Stimulated activated naive CD4-positive, alpha-beta T cell (primary cell): ENCODE data around the gene SDK2.

Source experiments
- DNase-seq, 6 experiments: peaks; one replicate each; lab custom pipeline; 2025; lab: John Stamatoyannopoulos, UW

SDK2 gene

GRCh38 chr17:73452009-73452408 is 192.2 kb downstream of the SDK2 start:
- no peak for DNase-seq

- no peak for DNase-seq
Observed at GRCh38 chr17:73447319-73447718, 196.9 kb downstream of the SDK2 start.

DNA sequence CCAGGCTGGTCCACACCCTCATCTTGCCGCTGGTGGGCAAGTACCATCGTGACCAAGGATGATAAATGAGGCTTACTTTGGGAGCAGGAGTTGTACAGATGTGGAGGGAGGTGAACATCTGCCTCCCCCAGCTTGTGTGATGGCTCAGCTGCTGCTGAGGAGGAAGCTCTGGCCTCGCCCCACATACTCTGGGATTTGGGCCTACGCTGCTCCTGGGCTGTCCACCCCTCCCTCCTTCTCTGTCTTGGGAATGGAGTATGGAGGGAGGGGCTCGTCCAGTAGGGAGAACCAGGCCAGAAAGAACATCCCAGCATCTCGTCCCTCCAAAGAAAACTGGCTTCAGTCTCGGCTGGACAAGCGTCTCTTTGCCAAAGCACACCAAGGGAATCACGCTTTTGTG is 197.6 kb downstream of the SDK2 start:
- DNase-seq = no peak

GRCh38 chr17:73445466-73445865 is 198.8 kb downstream of the SDK2 start:
- DNase-seq = no peak

DNA sequence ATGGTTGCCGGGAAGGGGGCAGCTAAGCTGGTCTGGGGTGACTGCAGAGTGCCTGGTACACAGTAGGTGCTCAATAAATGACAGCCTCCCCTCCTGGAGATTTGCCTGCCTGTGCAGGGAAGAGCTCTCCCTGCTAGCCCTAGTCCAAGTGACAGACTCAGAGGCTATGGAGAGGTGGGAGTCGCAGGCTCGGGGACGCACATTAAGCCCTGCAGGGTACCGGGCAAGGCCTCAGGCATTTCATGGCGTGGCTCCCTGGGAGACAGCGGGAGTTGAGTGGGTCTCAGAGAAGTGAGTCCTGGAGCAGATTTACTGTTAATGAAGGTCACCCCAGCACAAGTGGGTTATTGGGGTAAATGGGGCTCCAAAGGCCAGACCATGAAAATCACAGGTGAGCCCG is 200.2 kb downstream of the SDK2 start:
- no peak for DNase-seq

DNA sequence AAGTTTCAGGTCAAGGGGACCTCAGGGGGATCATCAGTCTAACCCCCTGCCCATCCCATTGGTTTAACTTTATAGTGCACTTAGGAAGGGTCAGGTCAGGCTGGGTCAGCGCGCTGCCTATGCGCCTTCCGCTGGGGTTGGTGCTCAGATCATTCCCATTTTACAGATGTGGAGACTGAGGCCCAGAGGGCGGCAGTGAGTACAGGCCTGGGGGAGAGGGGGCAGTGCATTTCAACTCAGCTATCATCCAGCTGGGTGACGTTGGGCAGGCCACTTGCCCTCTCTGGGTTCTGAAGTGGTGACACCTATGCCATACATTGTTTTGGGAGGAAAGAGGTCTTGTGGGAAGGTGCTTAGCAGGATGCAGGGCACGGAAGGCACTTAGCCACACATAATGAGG is 204.6 kb downstream of the SDK2 start:
- no peak for DNase-seq

GRCh38 chr17:73437826-73438225 is 206.4 kb downstream of the SDK2 start:
- DNase-seq = no peak

GRCh38 chr17:73436954-73437353 is 207.3 kb downstream of the SDK2 start:
- no peak for DNase-seq

DNA sequence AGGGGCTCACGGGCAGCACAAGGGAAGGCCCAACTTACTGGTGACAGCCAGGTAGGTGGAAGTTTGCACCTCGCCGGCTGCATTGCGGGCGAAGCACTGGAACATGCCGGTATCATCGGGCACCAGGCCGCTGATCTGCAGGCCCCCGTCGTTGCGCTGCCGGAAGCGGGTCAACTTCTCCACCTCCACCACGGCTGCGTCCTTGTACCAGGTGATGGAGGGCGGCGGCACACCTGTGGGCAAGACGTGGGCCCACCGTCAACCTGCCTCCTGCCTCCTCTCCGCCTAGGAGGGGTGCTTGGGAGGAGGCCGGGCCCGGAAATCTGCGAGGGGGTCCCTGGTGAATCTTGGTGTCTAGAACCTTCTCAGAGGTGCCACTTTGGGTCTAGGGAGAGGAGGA is 208.8 kb downstream of the SDK2 start:
- no peak for DNase-seq

DNA sequence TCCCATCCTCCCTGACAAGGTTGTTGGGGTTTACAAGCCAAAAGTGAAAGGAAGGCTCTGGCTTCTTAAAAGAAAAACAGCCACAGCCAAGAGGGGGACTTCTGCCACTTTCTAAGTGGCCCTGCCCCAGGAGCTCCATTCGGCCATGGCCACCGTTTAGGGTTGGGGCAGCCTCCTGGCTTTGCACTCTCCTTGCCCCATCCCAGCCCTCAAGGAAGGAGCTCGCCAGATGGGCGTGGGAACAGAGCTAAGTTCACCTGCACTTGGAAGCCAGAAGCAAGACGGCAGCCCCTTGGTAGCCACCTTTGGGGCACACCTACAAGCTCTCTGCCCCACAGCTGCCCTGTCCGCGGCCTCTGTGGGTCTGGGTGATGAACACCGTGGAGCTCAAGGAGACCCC is 210.1 kb downstream of the SDK2 start:
- no peak for DNase-seq

DNA sequence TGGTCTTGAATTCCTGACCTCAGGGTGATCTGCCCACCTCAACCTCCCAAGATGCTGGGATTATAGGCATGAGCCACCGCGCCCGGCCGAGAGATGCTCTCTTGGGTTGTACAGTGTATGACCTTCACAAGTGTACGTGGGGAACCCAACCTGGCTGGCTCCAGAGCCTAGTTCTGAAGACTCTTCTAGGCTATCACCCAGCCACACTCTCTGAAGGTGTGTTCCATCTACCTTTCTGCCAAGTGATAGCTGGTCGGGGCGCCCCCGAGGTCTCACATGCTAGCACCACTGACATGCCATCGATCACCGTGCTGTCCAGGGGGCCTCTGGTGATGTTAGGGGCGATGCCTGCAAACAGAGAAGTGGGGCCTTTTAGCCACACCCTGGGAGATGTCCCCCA is 210.7 kb downstream of the SDK2 start:
- DNase-seq = no peak

- DNase-seq = no peak
Observed at GRCh38 chr17:73432624-73433190, 211.5 kb downstream of the SDK2 start.

DNA sequence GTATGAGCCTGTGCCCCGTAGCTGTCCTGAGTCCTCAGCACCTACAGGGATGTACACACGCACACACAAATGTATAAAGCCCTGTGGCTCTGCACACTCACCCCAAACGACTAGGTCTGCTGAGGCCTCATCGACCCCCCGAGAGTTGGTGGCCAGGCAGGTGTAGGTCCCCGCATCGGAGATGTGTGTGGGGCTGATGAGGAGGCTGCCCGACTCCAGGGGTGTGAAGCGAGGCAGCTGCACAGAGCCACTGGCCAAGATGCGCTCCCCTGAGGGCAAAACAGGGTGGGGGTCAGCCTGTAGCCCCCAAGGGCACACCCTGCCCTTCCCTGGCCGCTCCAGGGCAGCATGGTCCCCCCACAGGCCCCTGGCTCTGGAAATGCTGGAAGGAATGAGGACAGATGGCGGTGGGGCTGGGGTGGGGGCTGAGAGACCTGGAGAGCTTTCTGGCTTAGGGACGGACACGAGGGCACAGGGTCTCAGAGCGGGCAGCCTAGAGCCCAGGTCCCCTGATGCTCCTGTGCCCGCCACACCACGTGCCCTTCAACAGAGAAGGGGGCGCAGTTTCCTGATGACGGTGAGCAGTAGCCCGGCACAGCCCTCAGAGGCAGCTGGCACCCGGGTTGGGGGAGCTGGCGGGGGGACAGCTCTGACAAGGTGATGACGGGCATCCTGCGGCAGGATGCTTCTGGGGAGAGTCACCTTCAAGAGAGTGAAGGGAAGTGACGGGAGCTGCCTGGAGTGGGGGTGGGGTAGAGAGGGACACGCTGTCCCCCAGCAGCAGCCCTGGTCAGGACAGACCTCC is 212.6 kb downstream of the SDK2 start:
- no peak for DNase-seq

DNA sequence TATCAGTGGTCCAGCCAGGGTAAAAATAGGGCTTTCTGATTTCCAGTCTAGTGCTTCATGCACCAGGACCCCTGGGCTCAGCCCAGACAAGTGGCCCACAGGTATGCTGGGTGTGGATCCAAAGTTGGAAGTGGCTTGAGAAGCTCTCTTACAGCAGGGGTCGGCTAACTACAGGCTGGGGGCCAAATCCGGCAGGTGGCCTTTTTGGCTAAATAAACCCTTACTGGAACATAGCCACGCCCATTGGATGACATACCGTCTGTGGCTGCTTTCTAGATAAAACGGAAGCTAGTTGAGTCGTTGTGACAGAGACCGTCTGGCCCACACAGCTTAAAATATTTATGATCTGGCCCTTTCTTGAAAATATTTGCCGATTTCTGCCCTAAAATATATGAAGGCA is 213.4 kb downstream of the SDK2 start:
- DNase-seq = no peak

DNA sequence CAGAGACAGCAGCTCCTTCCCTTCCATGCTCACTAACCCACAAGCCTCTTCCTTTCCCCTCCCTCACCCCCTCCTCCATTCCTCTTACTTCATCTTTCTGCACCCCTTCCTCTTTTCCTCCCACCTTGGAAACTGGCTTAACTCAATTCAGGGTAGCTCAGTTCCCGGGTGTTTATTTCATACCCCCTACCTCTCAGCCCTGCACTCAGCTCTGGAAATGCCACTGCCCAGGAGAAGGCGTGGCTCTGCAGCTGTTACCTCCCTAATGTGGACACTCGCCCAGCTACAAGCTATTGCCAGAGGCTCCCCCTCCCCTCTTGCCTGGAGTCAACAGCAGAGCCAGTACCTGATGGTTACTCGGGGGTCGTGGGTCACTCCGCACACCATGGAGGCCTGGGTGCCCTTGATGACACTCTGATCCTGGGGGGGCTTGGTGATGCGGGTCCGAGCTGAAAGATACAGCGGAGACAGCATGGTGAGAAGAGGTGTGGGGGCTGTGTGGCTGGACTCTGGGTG is 214.0 kb downstream of the SDK2 start:
- DNase-seq = no peak

- DNase-seq = peak; percentile 58 to 89 (median 81)
Observed at GRCh38 chr17:73429440-73430164, 214.6 kb downstream of the SDK2 start.

- no peak for DNase-seq
Observed at GRCh38 chr17:73427198-73427597, 217.0 kb downstream of the SDK2 start.

GRCh38 chr17:73424571-73424970 is 219.7 kb downstream of the SDK2 start:
- DNase-seq = no peak

GRCh38 chr17:73423806-73424205 is 220.4 kb downstream of the SDK2 start:
- DNase-seq = no peak

DNA sequence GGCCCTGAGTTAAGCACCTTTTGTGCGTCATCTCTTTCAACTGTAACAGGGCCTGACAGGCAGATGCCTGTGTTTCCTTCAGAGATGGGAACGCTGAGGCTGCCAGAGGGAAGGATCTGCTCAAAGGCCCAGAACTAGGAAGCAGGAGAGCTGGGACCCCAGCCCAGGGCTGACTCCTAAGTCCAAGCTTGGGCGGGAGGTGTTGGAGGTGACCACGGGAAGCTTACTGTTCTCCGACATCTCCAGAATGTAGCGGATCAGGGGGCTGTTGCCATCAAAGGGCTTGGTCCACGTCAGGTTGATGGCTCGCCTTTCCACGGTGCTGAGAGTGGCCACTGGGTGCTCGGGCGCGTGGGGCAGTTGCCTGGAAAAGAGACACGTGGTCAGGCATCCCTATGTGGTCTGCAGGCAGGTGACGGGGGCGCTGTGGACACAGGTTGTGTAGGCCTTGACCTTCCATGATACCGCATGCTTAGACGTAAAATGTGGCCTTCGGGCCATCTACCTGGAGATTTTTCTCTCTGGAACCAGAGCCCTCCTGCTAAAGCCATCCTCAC is 221.0 kb downstream of the SDK2 start:
- DNase-seq = no peak

DNA sequence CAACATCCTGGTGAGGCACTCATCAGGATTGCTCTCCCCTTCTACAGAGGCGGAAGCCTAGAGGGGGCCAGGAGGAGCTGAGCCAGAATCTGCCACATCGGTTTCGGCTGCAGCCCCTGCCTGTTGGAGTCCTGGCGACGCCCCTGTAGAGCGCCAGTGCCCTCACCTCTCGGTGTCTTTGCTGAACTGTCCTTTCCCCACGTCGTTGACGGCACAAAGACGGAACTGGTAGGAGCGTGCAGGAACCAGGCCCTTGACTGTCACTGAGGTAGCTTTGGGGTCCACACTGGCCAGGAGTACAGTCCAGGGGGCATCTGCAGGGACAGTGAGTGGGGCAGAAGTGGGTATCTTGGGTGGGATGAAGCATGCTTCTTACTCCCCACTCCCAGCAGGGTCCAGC is 222.1 kb downstream of the SDK2 start:
- DNase-seq = no peak

DNA sequence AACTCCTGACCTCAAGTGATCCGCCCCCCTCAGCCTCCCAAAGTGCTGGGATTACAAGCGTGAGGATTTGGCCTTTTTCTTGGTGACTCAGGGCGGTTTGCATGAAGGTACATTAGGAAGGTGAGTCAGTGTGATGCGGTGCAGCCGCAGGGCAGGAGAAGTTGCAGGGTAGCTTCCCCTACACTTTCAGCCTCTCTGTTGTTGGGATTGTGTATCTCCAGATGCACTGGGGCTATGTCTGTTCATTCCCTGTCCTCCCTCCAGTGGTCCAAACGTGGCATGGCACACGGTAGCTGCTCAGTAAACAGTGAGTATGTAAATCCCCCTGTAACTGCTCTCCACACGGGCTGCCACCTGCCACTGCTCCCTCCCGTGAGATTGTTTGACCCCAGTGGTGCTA is 223.3 kb downstream of the SDK2 start:
- DNase-seq = no peak

- DNase-seq = no peak
Observed at GRCh38 chr17:73419881-73420280, 224.4 kb downstream of the SDK2 start.
